ENCODE measurements around the gene KRTAP10-11.
"Not testable (repeated sequence)": the region's sequence is repeated elsewhere in the genome, so short reads cannot be mapped to it uniquely, and the experiment has no call there.

KRTAP10-11 gene

GRCh38 chr21:44603109-44603875 lies 42.9 kb upstream of the KRTAP10-11 start:
- ATAC-seq: no peak
- no peak for TF ChIP-seq POU6F1 (CRISPR knock-in tag; IDR thresholded peaks at IDR 0.05; ENCODE audit: borderline replicate concordance, low read depth)
- no peak for TF ChIP-seq ZNF70 (CRISPR knock-in tag; IDR thresholded peaks at IDR 0.05)
- TF ChIP-seq CSDC2 (CRISPR knock-in tag; IDR thresholded peaks at IDR 0.05): no peak
- TF ChIP-seq ESRRG (CRISPR knock-in tag; IDR thresholded peaks at IDR 0.05): no peak

GRCh38 chr21:44603911-44604310 lies 42.3 kb upstream of the KRTAP10-11 start:
- TF ChIP-seq ZFP30 (CRISPR knock-in tag; IDR thresholded peaks at IDR 0.05) (no peak), ZNF8 (CRISPR knock-in tag; IDR thresholded peaks at IDR 0.05) (no peak), OSR1 (CRISPR knock-in tag; IDR thresholded peaks at IDR 0.05) (no peak), TCF4 (CRISPR knock-in tag; IDR thresholded peaks at IDR 0.05; ENCODE audit: borderline replicate concordance) (no peak), TSHZ2 (CRISPR knock-in tag; IDR thresholded peaks at IDR 0.05) (no peak), POU6F1 (CRISPR knock-in tag; IDR thresholded peaks at IDR 0.05; ENCODE audit: borderline replicate concordance, low read depth) (no peak), CSDC2 (CRISPR knock-in tag; IDR thresholded peaks at IDR 0.05) (no peak), PPARA (CRISPR knock-in tag; IDR thresholded peaks at IDR 0.05; ENCODE audit: borderline replicate concordance) (no peak), ZC3H10 (CRISPR knock-in tag; IDR thresholded peaks at IDR 0.05) (no peak), ISL1 (CRISPR knock-in tag; IDR thresholded peaks at IDR 0.05) (no peak), SNAI2 (CRISPR knock-in tag; IDR thresholded peaks at IDR 0.05) (no peak), ZNF70 (CRISPR knock-in tag; IDR thresholded peaks at IDR 0.05) (no peak), RARB (CRISPR knock-in tag; IDR thresholded peaks at IDR 0.05) (no peak), BACH2 (CRISPR knock-in tag; IDR thresholded peaks at IDR 0.05; ENCODE audit: borderline replicate concordance) (no peak)

GRCh38 chr21:44606495-44606894 lies 39.7 kb upstream of the KRTAP10-11 start:
- TF ChIP-seq BACH2 (CRISPR knock-in tag; IDR thresholded peaks at IDR 0.05; ENCODE audit: borderline replicate concordance): no peak
- no peak for TF ChIP-seq CSDC2 (CRISPR knock-in tag; IDR thresholded peaks at IDR 0.05)
- TF ChIP-seq TOX (CRISPR knock-in tag; IDR thresholded peaks at IDR 0.05; ENCODE audit: borderline replicate concordance): no peak
- no peak for ATAC-seq

More at GRCh38 chr21:44603911-44604310, 42.3 kb upstream of the KRTAP10-11 start:
- ATAC-seq: no peak

- TF ChIP-seq BACH2 (CRISPR knock-in tag; IDR thresholded peaks at IDR 0.05; ENCODE audit: borderline replicate concordance) (no peak), TSHZ2 (CRISPR knock-in tag; IDR thresholded peaks at IDR 0.05) (no peak), ZC3H10 (CRISPR knock-in tag; IDR thresholded peaks at IDR 0.05) (no peak)
- no peak for ATAC-seq
These were observed 37.0 kb upstream of the KRTAP10-11 start for GRCh38 chr21:44609193-44609592.

GRCh38 chr21:44610157-44610843 lies 35.9 kb upstream of the KRTAP10-11 start:
- not testable (repeated sequence) for ATAC-seq

Data from SK-N-SH treated with all-trans-retinoic acid at 6 μM for 48 hours (cell line).